Measurements from ENCODE around the gene ATP5F1C. TPM values are rescaled to one million over a fixed set of nuclear protein-coding genes. Genes with fewer than 3 reads are reported as not detected.

The ATP5F1C gene
- total RNA-seq, 4 donors from 2014 or later, result 317 to 429 (median 402) TPM

DNA sequence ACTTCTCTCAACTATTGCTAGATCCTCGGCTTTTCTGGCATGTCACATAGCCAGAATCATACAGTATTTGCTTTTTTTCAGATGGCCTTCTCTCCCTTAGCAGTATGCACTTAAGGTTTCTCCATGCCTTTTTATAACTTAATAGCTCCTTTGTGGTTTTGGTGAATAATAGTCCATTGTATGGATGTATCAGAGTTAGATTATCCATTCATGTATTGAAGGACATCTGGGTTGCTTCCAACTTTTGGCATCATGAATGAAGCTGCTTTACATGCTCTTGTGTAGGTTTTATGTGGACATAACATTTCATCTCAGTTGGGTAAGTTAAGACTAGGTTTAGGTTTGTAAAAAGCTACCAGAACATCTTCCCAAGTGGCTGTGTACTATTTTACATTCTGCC lies 4.6 kb downstream of the ATP5F1C start:
- DNase-seq (no peak), ATAC-seq (no peak)
- no peaks in the 10 kb centered on the region for H3K9me3 ChIP-seq
- peaks cover 78 to 82% of the 10 kb centered on the region in 2 donors for H3K4me1 ChIP-seq
- TF ChIP-seq POLR2A (IDR thresholded peaks at IDR 0.05), result no peak
- TF ChIP-seq, protein P1, sequence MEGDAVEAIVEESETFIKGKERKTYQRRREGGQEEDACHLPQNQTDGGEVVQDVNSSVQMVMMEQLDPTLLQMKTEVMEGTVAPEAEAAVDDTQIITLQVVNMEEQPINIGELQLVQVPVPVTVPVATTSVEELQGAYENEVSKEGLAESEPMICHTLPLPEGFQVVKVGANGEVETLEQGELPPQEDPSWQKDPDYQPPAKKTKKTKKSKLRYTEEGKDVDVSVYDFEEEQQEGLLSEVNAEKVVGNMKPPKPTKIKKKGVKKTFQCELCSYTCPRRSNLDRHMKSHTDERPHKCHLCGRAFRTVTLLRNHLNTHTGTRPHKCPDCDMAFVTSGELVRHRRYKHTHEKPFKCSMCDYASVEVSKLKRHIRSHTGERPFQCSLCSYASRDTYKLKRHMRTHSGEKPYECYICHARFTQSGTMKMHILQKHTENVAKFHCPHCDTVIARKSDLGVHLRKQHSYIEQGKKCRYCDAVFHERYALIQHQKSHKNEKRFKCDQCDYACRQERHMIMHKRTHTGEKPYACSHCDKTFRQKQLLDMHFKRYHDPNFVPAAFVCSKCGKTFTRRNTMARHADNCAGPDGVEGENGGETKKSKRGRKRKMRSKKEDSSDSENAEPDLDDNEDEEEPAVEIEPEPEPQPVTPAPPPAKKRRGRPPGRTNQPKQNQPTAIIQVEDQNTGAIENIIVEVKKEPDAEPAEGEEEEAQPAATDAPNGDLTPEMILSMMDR (IDR thresholded peaks at IDR 0.05 in 4 of 5, conservative IDR thresholded peaks at IDR 0.05 in 1 of 5), result no peak
- H3K36me3 ChIP-seq, result peaks cover 0 to 7% of the 10 kb centered on the region in 2 donors
- H3K27me3 ChIP-seq, result no peaks in the 10 kb centered on the region
- in situ Hi-C loops (cut with MboI; ENCODE audit: low sequenced_read_pairs in 4 of 4) (no loop called here), intact Hi-C loops (cut with DNase I; ENCODE audit: low total_unique reads) (no loop called here)
- H3K4me3 ChIP-seq, result no peak overlapping the region
- peak overlapping the region in 1 of 4 donors; percentile 93 for H3K27ac ChIP-seq

DNA sequence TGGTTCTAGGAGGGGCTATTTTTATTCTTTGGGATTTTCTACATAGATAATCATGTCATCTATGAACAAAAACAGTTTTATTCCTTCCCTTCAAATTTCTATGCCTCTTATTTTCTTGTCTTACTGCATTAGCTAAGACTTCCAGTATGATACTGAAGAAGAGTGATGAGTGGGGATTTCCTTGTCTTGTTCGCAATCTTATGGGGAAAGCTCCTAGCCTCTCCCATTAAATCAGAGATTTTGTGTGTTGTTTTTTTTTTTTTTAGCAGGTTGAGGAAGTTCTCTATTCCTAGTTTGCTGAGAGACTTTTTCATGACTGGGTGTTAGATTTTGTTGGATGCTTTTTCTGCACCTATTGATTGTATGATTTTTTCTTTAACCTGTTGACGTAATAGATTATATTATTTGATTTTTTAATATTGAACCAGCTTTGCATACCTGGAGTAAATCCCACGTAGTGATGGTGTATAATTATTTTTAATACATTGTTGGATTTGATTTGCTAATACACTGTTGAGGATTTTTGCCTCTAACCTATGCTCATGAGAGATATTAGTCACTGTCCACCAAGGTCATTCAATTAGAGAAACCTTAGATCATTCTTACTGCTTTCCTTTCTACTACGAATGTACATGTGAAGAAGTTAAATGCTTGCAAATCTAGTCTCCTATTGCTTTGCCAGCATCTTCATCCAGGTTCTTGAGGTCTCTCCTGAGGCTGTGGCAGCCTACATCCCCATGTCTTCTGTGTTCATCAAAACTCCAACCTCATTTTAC lies 6.5 kb downstream of the ATP5F1C start:
- no peak overlapping the region for H3K4me3 ChIP-seq
- no peaks in the 10 kb centered on the region for H3K9me3 ChIP-seq
- TF ChIP-seq POLR2A (IDR thresholded peaks at IDR 0.05), result no peak
- TF ChIP-seq, protein P1 (IDR thresholded peaks at IDR 0.05 in 4 of 5, conservative IDR thresholded peaks at IDR 0.05 in 1 of 5), result no peak
- peaks cover 0 to 21% of the 10 kb centered on the region in 2 donors for H3K36me3 ChIP-seq
- peak overlapping the region; percentile 39 to 93 (median 42) for H3K27ac ChIP-seq
- in situ Hi-C loops (cut with MboI; ENCODE audit: low sequenced_read_pairs in 4 of 4), result no loop called here
- no peak for ATAC-seq
- H3K27me3 ChIP-seq, result no peaks in the 10 kb centered on the region
- DNase-seq, result no peak
- H3K4me1 ChIP-seq, result peaks cover 74 to 78% of the 10 kb centered on the region in 2 donors
- intact Hi-C loops (cut with DNase I; ENCODE audit: low total_unique reads), result no loop called here

DNA sequence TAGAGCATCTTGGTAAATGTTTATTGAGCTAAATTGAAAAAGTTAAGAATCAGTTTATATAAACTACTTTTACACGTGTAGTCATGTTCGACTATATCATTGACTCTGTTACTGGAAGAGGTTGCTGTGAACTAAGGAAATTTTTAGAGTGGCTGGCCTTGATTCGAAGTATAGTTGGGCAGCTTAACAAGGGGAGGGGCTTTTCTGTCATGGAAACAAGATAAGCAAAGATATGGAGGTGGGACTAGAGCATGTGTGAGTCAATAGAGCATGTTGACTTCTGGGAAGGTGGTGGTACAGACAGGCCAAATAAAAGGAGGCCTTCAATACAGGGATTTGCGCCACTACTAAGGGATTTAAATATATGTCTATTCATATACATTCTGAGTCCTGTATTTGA lies 7.6 kb downstream of the ATP5F1C start:
- H3K9me3 ChIP-seq, result no peaks in the 10 kb centered on the region
- no peak for ATAC-seq
- intact Hi-C loops (cut with DNase I; ENCODE audit: low total_unique reads) (no loop called here), in situ Hi-C loops (cut with MboI; ENCODE audit: low sequenced_read_pairs in 4 of 4) (no loop called here)
- no peak for TF ChIP-seq POLR2A (IDR thresholded peaks at IDR 0.05)
- TF ChIP-seq, protein P1 (IDR thresholded peaks at IDR 0.05 in 4 of 5, conservative IDR thresholded peaks at IDR 0.05 in 1 of 5), result no peak
- H3K36me3 ChIP-seq, result peaks cover 0 to 30% of the 10 kb centered on the region in 2 donors
- no peak overlapping the region for H3K4me3 ChIP-seq
- H3K27ac ChIP-seq, result peak overlapping the region; percentile 39 to 93 (median 42)
- DNase-seq, result no peak
- no peaks in the 10 kb centered on the region for H3K27me3 ChIP-seq
- peaks cover 62 to 67% of the 10 kb centered on the region in 2 donors for H3K4me1 ChIP-seq

DNA sequence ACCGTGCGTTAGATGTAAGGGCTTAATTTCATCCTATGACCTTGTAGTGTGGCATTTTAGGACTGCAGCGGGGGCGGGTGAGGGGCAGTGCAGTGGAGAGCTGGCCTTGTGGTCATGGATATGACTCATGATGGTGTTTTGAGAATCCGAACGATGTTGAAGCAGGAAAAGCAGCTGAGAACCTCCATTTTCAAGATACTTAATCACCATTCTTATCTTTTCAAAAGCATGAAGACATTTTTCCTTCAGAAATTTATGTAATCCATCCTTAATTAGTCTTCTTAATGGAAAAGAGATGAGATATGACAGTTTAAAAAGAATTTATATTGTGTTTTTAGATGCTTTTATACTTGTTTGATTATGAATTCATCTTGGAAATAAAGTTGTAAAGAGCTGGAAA lies 9.6 kb downstream of the ATP5F1C start:
- peaks cover 0 to 50% of the 10 kb centered on the region in 2 donors for H3K36me3 ChIP-seq
- TF ChIP-seq, protein P1 (IDR thresholded peaks at IDR 0.05 in 4 of 5, conservative IDR thresholded peaks at IDR 0.05 in 1 of 5), result no peak
- TF ChIP-seq POLR2A (IDR thresholded peaks at IDR 0.05), result no peak
- H3K9me3 ChIP-seq, result no peaks in the 10 kb centered on the region
- H3K4me1 ChIP-seq, result peaks cover 48 to 53% of the 10 kb centered on the region in 2 donors
- H3K27me3 ChIP-seq, result no peaks in the 10 kb centered on the region
- H3K27ac ChIP-seq, result peak overlapping the region; percentile 53 to 78 (median 60)
- in situ Hi-C loops (cut with MboI; ENCODE audit: low sequenced_read_pairs in 4 of 4) (no loop called here), intact Hi-C loops (cut with DNase I; ENCODE audit: low total_unique reads) (no loop called here)
- ATAC-seq (peak; percentile 88 to 91), DNase-seq (peak in 1 of 2 donors; percentile 72)
- H3K4me3 ChIP-seq, result no peak overlapping the region
